ENCODE results near the gene RAD51C. TPM values are rescaled to one million over a fixed set of nuclear protein-coding genes. Genes with fewer than 3 reads are reported as not detected.
A peak's percentile ranks its signal among the peaks of the same experiment; 100 is the strongest.
"Not testable (repeated sequence)": the region's sequence is repeated elsewhere in the genome, so short reads cannot be mapped to it uniquely, and the experiment has no call there.

Gene RAD51C
- polyA plus RNA-seq, 1 donor, result 23.8 TPM

GRCh38 chr17:58684462-58684861 lies 7.9 kb upstream of the RAD51C start:
- not testable (repeated sequence) for DNase-seq

- no peak for DNase-seq
Measured at GRCh38 chr17:58686980-58687379, 5.4 kb upstream of the RAD51C start.

- no peak for DNase-seq
Measured at GRCh38 chr17:58688521-58688920, 3.9 kb upstream of the RAD51C start.

- DNase-seq, result not testable (repeated sequence)
Measured at GRCh38 chr17:58690033-58690432, 2.4 kb upstream of the RAD51C start.

GRCh38 chr17:58691701-58692238 lies 632 bp upstream of the RAD51C start, which contains the start of gene TEX14:
TEX14 (minus strand) TSS chr17:58692045; CDS start chr17:58652001, 40,044 bp downstream.
- no peak for DNase-seq

- DNase-seq, result peak; percentile 11
Measured at GRCh38 chr17:58693208-58693607, 806 bp downstream of the RAD51C start.

- no peak for DNase-seq
Measured at GRCh38 chr17:58693751-58694150, 1.3 kb downstream of the RAD51C start.

- no peak for DNase-seq
Measured at GRCh38 chr17:58694302-58694701, 1.9 kb downstream of the RAD51C start.

- no peak for DNase-seq
Measured at GRCh38 chr17:58694826-58695225, 2.4 kb downstream of the RAD51C start.

- no peak for DNase-seq
Measured at GRCh38 chr17:58699771-58700170, 7.4 kb downstream of the RAD51C start.

GRCh38 chr17:58702045-58702476 lies 9.7 kb downstream of the RAD51C start:
- DNase-seq, result no peak

GRCh38 chr17:58702708-58703107 lies 10.3 kb downstream of the RAD51C start:
- no peak for DNase-seq

GRCh38 chr17:58703137-58703915 lies 10.9 kb downstream of the RAD51C start:
- no peak for DNase-seq

- no peak for DNase-seq
Measured at GRCh38 chr17:58703916-58704286, 11.5 kb downstream of the RAD51C start.

GRCh38 chr17:58706351-58707140 lies 14.1 kb downstream of the RAD51C start:
- DNase-seq, result no peak

GRCh38 chr17:58710948-58711552 lies 18.6 kb downstream of the RAD51C start:
- peak; percentile 12 for DNase-seq

- no peak for DNase-seq
Measured at GRCh38 chr17:58722274-58722673, 29.9 kb downstream of the RAD51C start.

GRCh38 chr17:58722696-58723095 lies 30.3 kb downstream of the RAD51C start:
- no peak for DNase-seq

GRCh38 chr17:58728798-58729197 lies 36.4 kb downstream of the RAD51C start:
- DNase-seq, result no peak

GRCh38 chr17:58730937-58731336 lies 38.5 kb downstream of the RAD51C start:
- DNase-seq, result no peak

- DNase-seq, result no peak
Measured at GRCh38 chr17:58734040-58734439, 41.6 kb downstream of the RAD51C start.

- DNase-seq, result no peak
Measured at GRCh38 chr17:58734811-58735210, 42.4 kb downstream of the RAD51C start.

- no peak for DNase-seq
Measured at GRCh38 chr17:58741121-58741625, 48.8 kb downstream of the RAD51C start.

Data from hindlimb muscle (tissue), 1 donor.